ENCODE results near the gene KATNAL2. TPM values are rescaled to one million over a fixed set of nuclear protein-coding genes. Genes with fewer than 3 reads are reported as not detected.

KATNAL2 gene
- total RNA-seq, 2 donors from 2014 or later = 2.2 to 3.7 TPM

- Histone ChIP-seq H3K9me3 (no peaks in the 10 kb centered on the region), H3K36me3 (no peaks in the 10 kb centered on the region), H3K4me1 (peaks cover 0 to 32% of the 10 kb centered on the region in 2 donors), H3K27me3 (no peaks in the 10 kb centered on the region), H3K27ac (peak overlapping the region; percentile 88 to 90), H3K4me3 (peak overlapping the region; percentile 81 to 88)
- TF ChIP-seq CTCF (IDR thresholded peaks at IDR 0.05) = no peak
- DNase-seq (ENCODE audit: low spot score) = no peak
Measured at GRCh38 chr18:46916551-46917107, 773 bp upstream of the KATNAL2 start.

- Histone ChIP-seq H3K27me3 (no peaks in the 10 kb centered on the region), H3K4me3 (peak overlapping the region; percentile 81 to 88), H3K36me3 (no peaks in the 10 kb centered on the region), H3K4me1 (peaks cover 0 to 32% of the 10 kb centered on the region in 2 donors), H3K27ac (peak overlapping the region; percentile 88 to 90), H3K9me3 (no peaks in the 10 kb centered on the region)
- DNase-seq (ENCODE audit: low spot score) = no peak
- no peak for TF ChIP-seq CTCF (IDR thresholded peaks at IDR 0.05)
Measured at GRCh38 chr18:46917803-46918600, 600 bp downstream of the KATNAL2 start.

DNA sequence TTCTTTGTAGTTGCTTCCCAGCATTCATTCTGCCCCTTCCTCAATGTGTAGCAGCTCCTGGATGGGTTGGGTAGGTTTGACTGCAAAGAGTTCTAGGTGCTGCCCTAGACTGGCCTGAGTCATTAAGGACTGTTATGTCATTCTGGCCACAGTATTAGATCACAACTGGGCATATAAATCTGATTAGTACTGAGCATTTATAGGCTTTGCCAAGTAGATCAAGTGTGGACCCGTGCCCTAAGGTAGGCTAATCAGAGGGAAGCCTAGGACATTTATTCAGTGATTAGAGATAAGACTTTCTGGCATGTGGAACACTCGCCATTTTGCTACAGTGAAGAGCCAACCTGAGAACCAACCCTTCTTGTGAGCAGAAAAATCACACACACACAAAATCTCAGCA lies 2.7 kb downstream of the KATNAL2 start:
- Histone ChIP-seq H3K36me3 (no peaks in the 10 kb centered on the region), H3K4me3 (no peak overlapping the region), H3K4me1 (peaks cover 0 to 20% of the 10 kb centered on the region in 2 donors), H3K27me3 (no peaks in the 10 kb centered on the region), H3K9me3 (no peaks in the 10 kb centered on the region), H3K27ac (no peak overlapping the region)
- no peak for DNase-seq (ENCODE audit: low spot score)
- TF ChIP-seq CTCF (IDR thresholded peaks at IDR 0.05) = no peak

DNA sequence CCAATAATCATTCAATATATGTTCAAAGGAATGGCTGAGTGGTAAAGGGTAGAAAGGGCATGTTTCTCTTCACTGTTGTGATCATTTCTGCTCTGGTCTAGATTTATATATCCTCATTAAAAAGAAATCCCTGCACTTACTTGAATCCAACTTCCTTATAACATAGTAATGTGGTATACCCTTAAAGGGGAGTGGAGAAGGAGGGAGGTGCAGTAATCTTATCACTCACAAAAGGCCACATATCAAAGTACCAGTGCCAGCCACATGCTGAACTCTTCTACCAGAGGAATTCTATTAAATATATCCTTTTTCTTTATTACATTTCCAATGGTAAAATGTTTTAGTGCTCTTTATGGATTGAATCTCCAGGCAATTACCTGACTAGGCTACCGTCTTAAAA lies 3.3 kb downstream of the KATNAL2 start:
- peaks cover 0 to 18% of the 10 kb centered on the region in 2 donors for H3K4me1 ChIP-seq
- H3K27me3 ChIP-seq = no peaks in the 10 kb centered on the region
- no peak overlapping the region for H3K27ac ChIP-seq
- no peak for TF ChIP-seq CTCF (IDR thresholded peaks at IDR 0.05)
- H3K4me3 ChIP-seq = no peak overlapping the region
- no peak for DNase-seq (ENCODE audit: low spot score)
- no peaks in the 10 kb centered on the region for H3K36me3 ChIP-seq
- H3K9me3 ChIP-seq = no peaks in the 10 kb centered on the region

GRCh38 chr18:46939337-46939963 lies 22.0 kb downstream of the KATNAL2 start:
- Histone ChIP-seq H3K4me1 (no peaks in the 10 kb centered on the region), H3K9me3 (no peaks in the 10 kb centered on the region), H3K27ac (no peak overlapping the region), H3K4me3 (no peak overlapping the region), H3K27me3 (no peaks in the 10 kb centered on the region), H3K36me3 (no peaks in the 10 kb centered on the region)
- no peak for DNase-seq (ENCODE audit: low spot score)
- no peak for TF ChIP-seq CTCF (IDR thresholded peaks at IDR 0.05)

Measured in right atrium auricular region (tissue), 2 donors.